IMR-90 (cell line): Measurements from ENCODE around the gene RBM34. TPM values are rescaled to one million over a fixed set of nuclear protein-coding genes. Genes with fewer than 3 reads are reported as not detected.
A peak's percentile ranks its signal among the peaks of the same experiment; 100 is the strongest.

ENCODE experiments used
- ATAC-seq: fragments of 200-7000 bp; cut with Tn5 transposase; 2 replicates; pipeline ENCODE4 v1.9.1; 2020; ENCODE audit warnings: low read depth, mild to moderate bottlenecking, moderate library complexity
- BruUV-seq: library from RNA; stranded (reverse); fragments of 400-500 nt; replicated peaks from 2 replicates; lab custom pipeline; 2021; lab: Mats Ljungman, UMichigan
- CTCF ChIA-PET: fragments of 300-600 bp; formaldehyde crosslinking; extraction: SDS; loops from one replicate; lab custom pipeline; 2021; ENCODE audit warnings: antibody characterized with exemption; lab: Yijun Ruan, JAX
- POLR2A ChIA-PET: fragments of 300-600 bp; sonication (Branson Sonifier 250); formaldehyde crosslinking; loops from one replicate; lab custom pipeline; 2022; ENCODE audit warnings: antibody characterized with exemption; ENCODE audit not compliant: unreplicated experiment; lab: Charles Lee
- DNase-seq: peaks from one replicate; pipeline ENCODE4 v3.0.0; 2013
- H2AFZ ChIP-seq: replicated peaks from 2 replicates; pipeline ENCODE3; 2013; ENCODE audit warnings: low read length, mild to moderate bottlenecking; ENCODE audit not compliant: poor library complexity
- H2AK5ac ChIP-seq: 2 replicates; pipeline ENCODE4 v1.6.1; 2013; ENCODE audit warnings: low read depth, low read length, inconsistent platforms
- H2AK9ac ChIP-seq: replicated peaks from 2 replicates; pipeline ENCODE3; 2013; ENCODE audit warnings: mild to moderate bottlenecking, low read depth, low read length, moderate library complexity; ENCODE audit not compliant: poor library complexity
- H2BK120ac ChIP-seq: 2 replicates; pipeline ENCODE4 v1.6.1; 2013; ENCODE audit warnings: low read depth, low read length, inconsistent platforms
- H2BK15ac ChIP-seq: 3 replicates; pipeline ENCODE4 v1.6.1; 2013; ENCODE audit warnings: low read depth, low read length, inconsistent platforms
- H2BK20ac ChIP-seq: 2 replicates; pipeline ENCODE4 v1.6.1; 2013; ENCODE audit warnings: low read depth, mild to moderate bottlenecking, inconsistent platforms, low read length, moderate library complexity
- H2BK5ac ChIP-seq: 2 replicates; pipeline ENCODE4 v1.6.1; 2013; ENCODE audit warnings: mild to moderate bottlenecking, low read depth, low read length, inconsistent platforms; ENCODE audit not compliant: poor library complexity, severe bottlenecking
- H3K14ac ChIP-seq: replicated peaks from 2 replicates; pipeline ENCODE4 v1.6.1; 2013; ENCODE audit warnings: low read depth, low read length, inconsistent platforms
- H3K18ac ChIP-seq: 2 replicates; pipeline ENCODE4 v1.6.1; 2013; ENCODE audit warnings: low read depth, low read length, control low read depth
- H3K23ac ChIP-seq: 2 replicates; pipeline ENCODE4 v1.6.1; 2013; ENCODE audit warnings: low read depth, low read length, inconsistent platforms
- H3K27ac ChIP-seq: 2 replicates; pipeline ENCODE4 v1.5.1; 2013; ENCODE audit warnings: mild to moderate bottlenecking, control low read depth, low read length; ENCODE audit not compliant: insufficient read depth
- H3K27me3 ChIP-seq: 2 replicates; pipeline ENCODE4 v1.6.1; 2013; ENCODE audit warnings: low read length; ENCODE audit not compliant: control insufficient read depth, insufficient read depth
- H3K36me3 ChIP-seq: 2 replicates; pipeline ENCODE4 v1.6.1; 2013; ENCODE audit warnings: low read length, mixed read lengths; ENCODE audit not compliant: control insufficient read depth, insufficient read depth
- H3K4ac ChIP-seq: 2 replicates; pipeline ENCODE4 v1.6.1; 2013; ENCODE audit warnings: low read depth, low read length, inconsistent platforms
- H3K4me1 ChIP-seq: 2 replicates; pipeline ENCODE4 v1.6.1; 2013; ENCODE audit warnings: low read length, mixed read lengths; ENCODE audit not compliant: control insufficient read depth, insufficient read depth
- H3K4me2 ChIP-seq: 2 replicates; pipeline ENCODE4 v1.6.1; 2013; ENCODE audit warnings: low read depth, mild to moderate bottlenecking, control low read depth, low read length, moderate library complexity
- H3K4me3 ChIP-seq: 2 replicates; pipeline ENCODE4 v1.5.1; 2013; ENCODE audit warnings: low read depth, mild to moderate bottlenecking, control low read depth, low read length, moderate library complexity; ENCODE audit not compliant: insufficient read depth
- H3K56ac ChIP-seq: 2 replicates; pipeline ENCODE4 v1.6.1; 2013; ENCODE audit warnings: low read length, inconsistent platforms; ENCODE audit not compliant: insufficient read depth; ENCODE audit errors: extremely low read depth
- H3K79me1 ChIP-seq, 2 experiments: 2 replicates each; pipeline ENCODE4 v1.6.1; 2013; ENCODE audit warnings: low read length in 2 of 2, inconsistent platforms in 1 of 2, low read depth in 1 of 2
- H3K9ac ChIP-seq: 2 replicates; pipeline ENCODE4 v1.6.1; 2013; ENCODE audit warnings: low read depth, low read length, control low read depth
- H3K9me1 ChIP-seq: 2 replicates; pipeline ENCODE4 v1.6.1; 2013; ENCODE audit warnings: low read length, inconsistent platforms; ENCODE audit not compliant: insufficient read depth
- H3K9me3 ChIP-seq: 2 replicates; pipeline ENCODE4 v1.6.1; 2013; ENCODE audit warnings: low read length; ENCODE audit not compliant: control insufficient read depth, insufficient read depth
- H4K20me1 ChIP-seq: 2 replicates; pipeline ENCODE4 v1.6.1; 2013; ENCODE audit warnings: low read length, inconsistent platforms; ENCODE audit not compliant: insufficient read depth
- H4K5ac ChIP-seq: 2 replicates; pipeline ENCODE4 v1.6.1; 2013; ENCODE audit warnings: mild to moderate bottlenecking, low read depth, low read length, control low read depth
- H4K8ac ChIP-seq, 2 experiments: 2 replicates each; pipeline ENCODE4 v1.6.1; 2013; ENCODE audit warnings: low read depth in 2 of 2, low read length in 2 of 2, control low read depth in 1 of 2, inconsistent platforms in 1 of 2
- H4K91ac ChIP-seq: 2 replicates; pipeline ENCODE4 v1.6.1; 2013; ENCODE audit warnings: low read depth, low read length, inconsistent platforms; ENCODE audit not compliant: insufficient read depth
- BHLHE40 ChIP-seq: fragments of 150-350 bp; IDR thresholded peaks from 2 replicates; pipeline ENCODE4 v1.6.1; 2016; ENCODE audit warnings: mild to moderate bottlenecking, low read depth, low read length
- CEBPB ChIP-seq: IDR thresholded peaks from 2 replicates; pipeline ENCODE4 v1.6.1; 2012; ENCODE audit warnings: low read depth, low read length, improper control_type of control experiment
- CHD1 ChIP-seq: IDR thresholded peaks from 2 replicates; pipeline ENCODE4 v1.6.1; 2012; ENCODE audit warnings: low read depth, low read length, improper control_type of control experiment
- FOS ChIP-seq: fragments of 150-350 bp; IDR thresholded peaks from 2 replicates; pipeline ENCODE4 v1.6.1; 2016; ENCODE audit warnings: low read depth, low read length
- MAFK ChIP-seq: IDR thresholded peaks from 2 replicates; pipeline ENCODE4 v1.6.1; 2012; ENCODE audit warnings: low read depth, low read length, improper control_type of control experiment
- MAZ ChIP-seq: IDR thresholded peaks from 2 replicates; pipeline ENCODE4 v1.6.1; 2012; ENCODE audit warnings: low read depth, mild to moderate bottlenecking, low read length, improper control_type of control experiment, moderate library complexity, borderline replicate concordance
- MXI1 ChIP-seq: IDR thresholded peaks from 2 replicates; pipeline ENCODE4 v1.6.1; 2012; ENCODE audit warnings: low read depth, mild to moderate bottlenecking, low read length, moderate library complexity, borderline replicate concordance
- NFE2L2 ChIP-seq: fragments of 150-350 bp; IDR thresholded peaks from 2 replicates; pipeline ENCODE4 v1.6.1; 2016; ENCODE audit warnings: low read depth, mild to moderate bottlenecking, low read length
- POLR2A ChIP-seq: IDR thresholded peaks from 2 replicates; pipeline ENCODE4 v1.6.1; 2012; ENCODE audit warnings: mild to moderate bottlenecking, low read depth, low read length
- RAD21 ChIP-seq: IDR thresholded peaks from 2 replicates; pipeline ENCODE4 v1.6.1; 2012; ENCODE audit warnings: low read length, improper control_type of control experiment
- RFX5 ChIP-seq: IDR thresholded peaks from 2 replicates; pipeline ENCODE4 v1.8.0; 2012; ENCODE audit warnings: low read depth, mild to moderate bottlenecking, low read length, moderate library complexity
- SMC3 ChIP-seq: fragments of 150-350 bp; IDR thresholded peaks from 2 replicates; pipeline ENCODE4 v1.6.1; 2016; ENCODE audit warnings: low read depth, mild to moderate bottlenecking, antibody characterized with exemption, low read length, moderate library complexity
- WGBS, 2 experiments: methylation state at CpG; one replicate each; pipeline versions ENCODE4 v1.1.5 to v1.1.7; 2013; ENCODE audit warnings: missing lambda C conversion rate in 2 of 2; ENCODE audit not compliant: insufficient read length in 1 of 2; ENCODE audit errors: extremely low coverage in 2 of 2; 5-methylcytosine and 5-hydroxymethylcytosine counted together
- dilution Hi-C: fragments of 300-500 bp; cut with HindIII; formaldehyde crosslinking; loops from one replicate; pipeline ENCODE4 v1.14.3; 2018; ENCODE audit warnings: low sequenced_read_pairs; ENCODE audit not compliant: unreplicated experiment
- in situ Hi-C: fragments of 300-500 bp; cut with MboI; formaldehyde crosslinking; loops from 3 replicates; pipeline ENCODE4 v1.14.3; 2019; ENCODE audit warnings: low sequenced_read_pairs, inconsistent platforms, mixed read lengths
- intact Hi-C: fragments of 100-400 bp; cut with micrococcal nuclease; formaldehyde crosslinking; loops from 2 replicates; pipeline ENCODE4 v1.10.0; 2022
- polyA plus RNA-seq, 3 experiments: library from polyadenylated mRNA; depleted of rRNA; stranded (reverse); fragments of >200 nt; gene quantifications; 2 replicates each; pipeline ENCODE4 v1.2.3, GENCODE V29; 2012; ENCODE audit warnings: low replicate concordance in 1 of 3
- total RNA-seq: library from RNA; depleted of rRNA; stranded (reverse); fragments of >200 nt; gene quantifications from 2 replicates; pipeline ENCODE4 v1.2.3, GENCODE V29; 2012
- TF ChIP-seq, protein P1 (sequence below): fragments of 150-350 bp; IDR thresholded peaks from 2 replicates; pipeline ENCODE4 v1.6.1; 2017; ENCODE audit warnings: mild to moderate bottlenecking, antibody characterized with exemption, low read length, low read depth
- TF ChIP-seq, protein P2 (sequence below): conservative IDR thresholded peaks from 2 replicates; pipeline ENCODE4 v1.5.1; 2012; ENCODE audit warnings: mild to moderate bottlenecking, low read depth, low read length, improper control_type of control experiment
- TF ChIP-seq, protein P3 (sequence below): fragments of 150-350 bp; IDR thresholded peaks from 2 replicates; pipeline ENCODE4 v1.6.1; 2016; ENCODE audit warnings: low read depth, mild to moderate bottlenecking, low read length, moderate library complexity, borderline replicate concordance

RBM34 gene
- total and polyA plus RNA-seq, 2 of the 4 experiments (the other 2 are of a cell fraction): 28.7 to 34.0 TPM

DNA sequence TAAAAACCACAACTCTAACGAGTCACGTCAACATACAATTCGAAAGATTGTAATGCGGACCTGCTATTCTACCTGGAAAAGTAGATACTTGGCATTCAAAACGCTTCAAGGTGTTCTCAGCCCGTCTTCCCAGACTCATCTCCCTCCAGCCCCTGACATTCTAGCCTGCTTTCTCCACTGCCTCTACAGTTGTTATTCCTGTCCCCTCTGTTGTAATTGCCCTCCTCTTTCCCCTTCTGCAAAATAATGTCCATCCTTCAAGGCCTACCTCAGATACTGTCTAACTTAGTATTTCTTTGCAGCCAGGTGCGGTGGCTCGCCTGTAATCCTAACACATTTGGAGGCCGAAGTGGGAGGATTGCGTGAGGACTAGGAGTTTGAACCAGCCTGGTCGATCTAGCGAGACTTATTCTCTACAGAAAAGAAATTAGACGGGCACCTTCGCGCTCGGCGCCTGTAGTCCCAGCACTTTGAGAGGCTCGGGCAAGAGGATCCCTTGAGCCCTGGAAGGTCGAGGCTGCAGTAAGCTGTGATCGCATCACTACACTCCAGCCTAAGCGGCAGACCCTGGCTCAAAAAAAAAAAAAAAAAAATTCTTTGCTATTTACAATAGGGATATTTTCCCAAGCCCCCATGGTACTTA lies 756 bp upstream of the RBM34 start:
- Histone ChIP-seq H2AK9ac (peak overlapping the region; percentile 96), H4K91ac (peak overlapping the region; percentile 92), H3K23ac (peak overlapping the region; percentile 96; the same call in 1 of the 2 replicates), H3K4me3 (peak overlapping the region; percentile 88), H3K9me3 (no peaks in the 10 kb centered on the region), H2BK20ac (no peak overlapping the region), H3K4ac (peak overlapping the region; percentile 98), H2AK5ac (peak overlapping the region; percentile 77), H3K27ac (peak overlapping the region; percentile 65; the same call in 1 of the 2 replicates), H3K79me1 (peaks cover 33 to 47% of the 10 kb centered on the region in 2 experiments), H3K18ac (peak overlapping the region; percentile 4; the same call in 1 of the 2 replicates), H3K4me1 (peaks cover 2% of the 10 kb centered on the region), H3K4me2 (peak overlapping the region; percentile 88), H2BK120ac (no peak overlapping the region), H2AFZ (peak overlapping the region; percentile 92), H3K27me3 (no peaks in the 10 kb centered on the region), H3K56ac (peak overlapping the region; percentile 96), H2BK15ac (no peak overlapping the region), H4K20me1 (no peaks in the 10 kb centered on the region), H3K9ac (peak overlapping the region; percentile 98), H2BK5ac (peak overlapping the region; percentile 88), H4K8ac (peak overlapping the region; percentile 82 to 98), H3K36me3 (peaks cover 18% of the 10 kb centered on the region), H4K5ac (peak overlapping the region; percentile 88), H3K9me1 (peaks cover 14% of the 10 kb centered on the region), H3K14ac (peak overlapping the region; percentile 99)
- dilution Hi-C loops: no loop called here
- WGBS, 2 experiments: 68% methylated on average over 16 of the region's 21 CpGs; no CpG with 5 or more reads in 1 of the 2 experiments
- ChIA-PET CTCF (no interaction called here), POLR2A (no interaction called here)
- intact Hi-C loops: loop anchor here (5.0 kb wide), 1 partner anchor 255 kb away; no protein-coding TSS in a partner anchor
- 0 out of 2 replicates have a peak, but pooled peaks have one; percentile 3 for ATAC-seq
- BruUV-seq: no TSS peak
- DNase-seq: no peak
- in situ Hi-C loops: no loop called here
- no peak for TF ChIP-seq MXI1
- TF ChIP-seq MAFK: no peak
- no peak for TF ChIP-seq FOS
- TF ChIP-seq CEBPB: no peak
- no peak for TF ChIP-seq RFX5
- TF ChIP-seq, protein P1, sequence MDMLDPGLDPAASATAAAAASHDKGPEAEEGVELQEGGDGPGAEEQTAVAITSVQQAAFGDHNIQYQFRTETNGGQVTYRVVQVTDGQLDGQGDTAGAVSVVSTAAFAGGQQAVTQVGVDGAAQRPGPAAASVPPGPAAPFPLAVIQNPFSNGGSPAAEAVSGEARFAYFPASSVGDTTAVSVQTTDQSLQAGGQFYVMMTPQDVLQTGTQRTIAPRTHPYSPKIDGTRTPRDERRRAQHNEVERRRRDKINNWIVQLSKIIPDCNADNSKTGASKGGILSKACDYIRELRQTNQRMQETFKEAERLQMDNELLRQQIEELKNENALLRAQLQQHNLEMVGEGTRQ: no peak
- TF ChIP-seq MAZ: no peak
- TF ChIP-seq POLR2A: no peak
- TF ChIP-seq BHLHE40: no peak
- TF ChIP-seq RAD21: no peak
- no peak for TF ChIP-seq CHD1
- no peak for TF ChIP-seq NFE2L2
- TF ChIP-seq SMC3: no peak
- TF ChIP-seq, protein P2, sequence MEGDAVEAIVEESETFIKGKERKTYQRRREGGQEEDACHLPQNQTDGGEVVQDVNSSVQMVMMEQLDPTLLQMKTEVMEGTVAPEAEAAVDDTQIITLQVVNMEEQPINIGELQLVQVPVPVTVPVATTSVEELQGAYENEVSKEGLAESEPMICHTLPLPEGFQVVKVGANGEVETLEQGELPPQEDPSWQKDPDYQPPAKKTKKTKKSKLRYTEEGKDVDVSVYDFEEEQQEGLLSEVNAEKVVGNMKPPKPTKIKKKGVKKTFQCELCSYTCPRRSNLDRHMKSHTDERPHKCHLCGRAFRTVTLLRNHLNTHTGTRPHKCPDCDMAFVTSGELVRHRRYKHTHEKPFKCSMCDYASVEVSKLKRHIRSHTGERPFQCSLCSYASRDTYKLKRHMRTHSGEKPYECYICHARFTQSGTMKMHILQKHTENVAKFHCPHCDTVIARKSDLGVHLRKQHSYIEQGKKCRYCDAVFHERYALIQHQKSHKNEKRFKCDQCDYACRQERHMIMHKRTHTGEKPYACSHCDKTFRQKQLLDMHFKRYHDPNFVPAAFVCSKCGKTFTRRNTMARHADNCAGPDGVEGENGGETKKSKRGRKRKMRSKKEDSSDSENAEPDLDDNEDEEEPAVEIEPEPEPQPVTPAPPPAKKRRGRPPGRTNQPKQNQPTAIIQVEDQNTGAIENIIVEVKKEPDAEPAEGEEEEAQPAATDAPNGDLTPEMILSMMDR: no peak
- TF ChIP-seq, protein P3, sequence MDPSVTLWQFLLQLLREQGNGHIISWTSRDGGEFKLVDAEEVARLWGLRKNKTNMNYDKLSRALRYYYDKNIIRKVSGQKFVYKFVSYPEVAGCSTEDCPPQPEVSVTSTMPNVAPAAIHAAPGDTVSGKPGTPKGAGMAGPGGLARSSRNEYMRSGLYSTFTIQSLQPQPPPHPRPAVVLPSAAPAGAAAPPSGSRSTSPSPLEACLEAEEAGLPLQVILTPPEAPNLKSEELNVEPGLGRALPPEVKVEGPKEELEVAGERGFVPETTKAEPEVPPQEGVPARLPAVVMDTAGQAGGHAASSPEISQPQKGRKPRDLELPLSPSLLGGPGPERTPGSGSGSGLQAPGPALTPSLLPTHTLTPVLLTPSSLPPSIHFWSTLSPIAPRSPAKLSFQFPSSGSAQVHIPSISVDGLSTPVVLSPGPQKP: no peak
